Memory B cell (primary cell): Measurements from ENCODE around the gene DHRS1.

Source experiments
- ATAC-seq: fragments of 150-1000 bp; cut with Tn5 transposase; 2 replicates; pipeline ENCODE4 v1.10.0; 2021; ENCODE audit warnings: low read depth, mild to moderate bottlenecking, moderate library complexity
- DNase-seq, 2 donors: peaks; one replicate each; pipeline ENCODE4 v3.0.0; 2022; ENCODE audit warnings: low spot score in 2 of 2
- H3K27ac Mint-ChIP-seq: one replicate; pipeline ENCODE4 v1.8.0; 2022; ENCODE audit warnings: mild to moderate bottlenecking, moderate library complexity, mixed read lengths
- H3K27me3 Mint-ChIP-seq: one replicate; pipeline ENCODE4 v1.8.0; 2022; ENCODE audit warnings: mixed read lengths
- H3K36me3 Mint-ChIP-seq: one replicate; pipeline ENCODE4 v1.8.0; 2022; ENCODE audit warnings: mild to moderate bottlenecking, mixed read lengths
- H3K4me1 Mint-ChIP-seq: one replicate; pipeline ENCODE4 v1.8.0; 2022; ENCODE audit warnings: mixed read lengths
- H3K4me3 Mint-ChIP-seq: one replicate; pipeline ENCODE4 v1.8.0; 2022; ENCODE audit warnings: mild to moderate bottlenecking, moderate library complexity, mixed read lengths
- H3K9me3 Mint-ChIP-seq: one replicate; pipeline ENCODE4 v1.8.0; 2022; ENCODE audit warnings: mixed read lengths

Gene DHRS1

GRCh38 chr14:24273422-24273998 is 26.1 kb downstream of the DHRS1 start:
- Mint-ChIP-seq H3K4me3 (peak overlapping the region; percentile 30), H3K27me3 (no peaks in the 10 kb centered on the region), H3K27ac (peak overlapping the region; percentile 99), H3K4me1 (peaks cover 43% of the 10 kb centered on the region), H3K9me3 (peaks cover 4% of the 10 kb centered on the region), H3K36me3 (peaks cover 5% of the 10 kb centered on the region)
- no peak for DNase-seq
- no peak for ATAC-seq

- ATAC-seq, result no peak
- Mint-ChIP-seq H3K27ac (peak overlapping the region; percentile 99), H3K9me3 (no peaks in the 10 kb centered on the region), H3K4me1 (peaks cover 33% of the 10 kb centered on the region), H3K36me3 (peaks cover 4% of the 10 kb centered on the region), H3K27me3 (no peaks in the 10 kb centered on the region), H3K4me3 (peak overlapping the region; percentile 67)
- DNase-seq, result no peak
Observed at GRCh38 chr14:24272467-24272866, 27.1 kb downstream of the DHRS1 start.

DNA sequence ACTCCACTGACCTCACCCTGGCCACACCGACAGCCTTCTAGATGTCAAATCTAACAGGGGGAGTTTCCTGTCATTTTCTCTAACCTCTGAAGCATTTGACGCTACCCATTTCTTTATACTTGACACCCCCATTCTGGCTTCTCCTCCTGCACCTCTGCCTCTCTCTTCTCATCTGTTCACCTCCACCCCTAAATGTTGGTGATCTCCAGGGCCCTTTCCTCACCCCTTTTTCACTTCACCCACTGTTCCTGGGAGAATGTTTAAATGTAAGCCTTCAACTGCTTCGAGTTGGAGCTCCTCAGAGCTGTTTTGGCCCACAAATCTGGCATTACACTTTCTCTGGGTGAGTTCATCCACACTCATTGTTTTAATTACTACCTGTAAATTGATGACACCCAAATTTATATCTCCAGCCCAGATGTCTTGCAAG is 27.7 kb downstream of the DHRS1 start:
- peak overlapping the region; percentile 99 for H3K27ac Mint-ChIP-seq
- H3K36me3 Mint-ChIP-seq, result peaks cover 10% of the 10 kb centered on the region
- H3K4me1 Mint-ChIP-seq, result peaks cover 33% of the 10 kb centered on the region
- no peaks in the 10 kb centered on the region for H3K27me3 Mint-ChIP-seq
- no peaks in the 10 kb centered on the region for H3K9me3 Mint-ChIP-seq
- peak overlapping the region; percentile 90 for H3K4me3 Mint-ChIP-seq
- DNase-seq (no peak), ATAC-seq (no peak)

GRCh38 chr14:24271134-24271833 is 28.3 kb downstream of the DHRS1 start, which contains the start of gene RABGGTA:
Gene RABGGTA, minus strand, starts transcription at chr14:24271597. Its CDS starts 482 bp downstream, at chr14:24271115.
- peak within 1 kb of the TSS; percentile 99 for H3K27ac Mint-ChIP-seq
- peaks cover 31% of the 10 kb centered on the region for H3K4me1 Mint-ChIP-seq
- H3K36me3 Mint-ChIP-seq, result peaks cover 16% of the 10 kb centered on the region

GRCh38 chr14:24270537-24271133 is 28.9 kb downstream of the DHRS1 start:
- Mint-ChIP-seq H3K36me3 (peaks cover 18% of the 10 kb centered on the region), H3K4me1 (peaks cover 31% of the 10 kb centered on the region), H3K4me3 (peak overlapping the region; percentile 90), H3K9me3 (no peaks in the 10 kb centered on the region), H3K27me3 (no peaks in the 10 kb centered on the region), H3K27ac (peak overlapping the region; percentile 99)
- DNase-seq, result no peak
- ATAC-seq, result no peak

More at GRCh38 chr14:24271134-24271833, 28.3 kb downstream of the DHRS1 start, which contains the start of gene RABGGTA:
- H3K4me3 Mint-ChIP-seq, result peak within 1 kb of the TSS; percentile 90
- DNase-seq (peak; percentile 96), ATAC-seq (peak; percentile 78)
- H3K27me3 Mint-ChIP-seq, result no peaks in the 10 kb centered on the region
- no peaks in the 10 kb centered on the region for H3K9me3 Mint-ChIP-seq

GRCh38 chr14:24269910-24270536 is 29.6 kb downstream of the DHRS1 start:
- H3K4me3 Mint-ChIP-seq, result peak overlapping the region; percentile 90

DNA sequence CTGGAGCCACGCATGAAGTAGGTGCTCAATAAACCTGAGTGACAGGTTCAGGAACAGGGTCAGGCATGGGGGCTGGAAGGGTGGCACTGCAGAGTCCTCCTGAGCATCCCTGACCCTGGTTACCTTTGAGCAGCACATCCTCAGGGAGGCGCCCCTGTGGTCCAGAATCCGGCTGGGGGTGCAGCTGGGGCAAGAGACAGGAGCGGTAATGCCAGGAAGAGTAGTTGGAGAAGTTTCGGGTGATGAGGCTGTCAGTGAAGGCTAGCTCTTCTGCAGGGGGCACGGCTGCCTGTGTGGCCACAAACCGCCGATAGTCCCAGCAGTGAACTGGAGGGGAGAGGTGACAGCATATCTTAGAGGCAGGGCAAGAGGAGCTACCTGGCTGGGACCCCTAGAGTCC is 30.2 kb downstream of the DHRS1 start:
- H3K27ac Mint-ChIP-seq, result no peak overlapping the region
- H3K36me3 Mint-ChIP-seq, result peaks cover 18% of the 10 kb centered on the region

More at GRCh38 chr14:24269910-24270536, 29.6 kb downstream of the DHRS1 start:
- Mint-ChIP-seq H3K36me3 (peaks cover 18% of the 10 kb centered on the region), H3K9me3 (no peaks in the 10 kb centered on the region), H3K27ac (no peak overlapping the region), H3K4me1 (peaks cover 31% of the 10 kb centered on the region), H3K27me3 (no peaks in the 10 kb centered on the region)
- ATAC-seq (no peak), DNase-seq (no peak)

GRCh38 chr14:24268225-24268624 is 31.4 kb downstream of the DHRS1 start:
- no peak for ATAC-seq
- H3K27me3 Mint-ChIP-seq, result no peaks in the 10 kb centered on the region
- H3K4me3 Mint-ChIP-seq, result no peak overlapping the region
- no peaks in the 10 kb centered on the region for H3K9me3 Mint-ChIP-seq
- peaks cover 18% of the 10 kb centered on the region for H3K36me3 Mint-ChIP-seq
- no peak overlapping the region for H3K27ac Mint-ChIP-seq
- H3K4me1 Mint-ChIP-seq, result peaks cover 24% of the 10 kb centered on the region
- DNase-seq, result no peak

More for the DNA sequence above, 30.2 kb downstream of the DHRS1 start:
- ATAC-seq, result no peak
- DNase-seq, result no peak
- H3K9me3 Mint-ChIP-seq, result no peaks in the 10 kb centered on the region
- H3K4me1 Mint-ChIP-seq, result peaks cover 31% of the 10 kb centered on the region
- H3K27me3 Mint-ChIP-seq, result no peaks in the 10 kb centered on the region
- peak overlapping the region; percentile 49 for H3K4me3 Mint-ChIP-seq

DNA sequence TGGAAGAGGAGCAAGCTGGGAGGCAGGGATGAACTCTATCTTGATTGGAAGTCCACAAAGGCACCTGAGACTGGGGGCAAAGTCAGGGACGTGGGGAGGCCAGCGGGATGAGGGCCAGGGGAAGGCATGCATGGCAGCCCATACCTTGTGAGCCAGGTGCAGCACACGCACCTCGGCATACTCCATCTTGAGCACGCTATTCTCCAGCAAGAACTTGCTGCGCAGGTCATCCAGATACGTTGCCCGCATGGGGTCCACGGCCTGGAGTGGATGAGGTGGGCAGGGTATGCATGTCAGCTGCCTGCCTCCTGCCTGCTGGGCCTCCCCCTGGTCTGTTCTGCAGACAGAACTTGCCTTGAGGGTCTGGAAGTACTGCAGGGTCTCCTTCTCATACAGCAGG is 32.1 kb downstream of the DHRS1 start:
- Mint-ChIP-seq H3K4me1 (peaks cover 19% of the 10 kb centered on the region), H3K27ac (peak overlapping the region; percentile 41), H3K9me3 (no peaks in the 10 kb centered on the region), H3K27me3 (no peaks in the 10 kb centered on the region), H3K36me3 (peaks cover 18% of the 10 kb centered on the region), H3K4me3 (no peak overlapping the region)
- DNase-seq, result no peak
- no peak for ATAC-seq

DNA sequence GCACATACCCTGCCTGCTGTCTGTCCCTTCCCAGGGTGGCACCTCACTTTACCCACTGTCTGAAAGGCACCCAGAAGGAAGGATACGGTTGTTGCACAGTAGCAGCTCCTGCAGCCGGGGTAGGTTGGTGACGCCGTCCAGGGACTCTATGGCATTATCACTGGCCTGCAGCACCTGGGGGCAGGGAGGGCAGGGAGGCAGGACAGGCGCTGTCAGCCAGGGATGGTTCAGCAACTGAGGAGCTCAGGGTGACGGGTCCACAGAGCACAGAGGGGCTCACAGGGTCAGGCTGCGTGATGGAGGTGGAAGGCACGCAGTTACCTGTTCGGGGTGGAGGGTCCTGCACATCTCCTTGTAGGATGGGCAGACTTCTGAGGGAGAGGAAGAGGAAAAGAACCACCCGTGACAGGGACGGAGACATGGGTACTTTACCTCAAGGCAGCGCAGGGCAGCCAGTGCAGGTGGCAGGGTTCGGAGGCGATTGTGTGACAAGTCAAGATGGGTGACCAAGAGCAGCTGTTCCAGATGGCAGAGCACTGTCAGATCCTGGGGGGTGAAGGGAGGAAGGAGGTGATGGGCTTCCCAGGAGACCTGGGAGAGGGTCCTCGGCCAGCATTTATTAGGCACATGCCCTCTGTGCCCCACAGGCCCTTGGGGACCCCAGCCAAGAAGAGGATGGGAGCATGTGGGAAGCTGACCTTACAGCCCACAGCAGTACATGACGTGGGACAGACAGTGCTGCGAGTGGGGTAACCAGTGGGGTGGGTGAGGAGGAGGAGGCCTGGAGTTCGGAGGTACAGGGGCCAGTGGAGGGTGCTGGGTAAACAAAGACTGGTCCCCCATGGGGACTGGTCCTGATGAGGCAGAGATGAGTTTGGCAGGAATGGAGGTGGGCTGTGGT is 33.0 kb downstream of the DHRS1 start:
- ATAC-seq, result no peak
- H3K27me3 Mint-ChIP-seq, result no peaks in the 10 kb centered on the region
- no peak overlapping the region for H3K4me3 Mint-ChIP-seq
- DNase-seq, result no peak
- peak overlapping the region; percentile 41 for H3K27ac Mint-ChIP-seq
- peaks cover 12% of the 10 kb centered on the region for H3K4me1 Mint-ChIP-seq
- peaks cover 18% of the 10 kb centered on the region for H3K36me3 Mint-ChIP-seq
- no peaks in the 10 kb centered on the region for H3K9me3 Mint-ChIP-seq

- ATAC-seq (no peak), DNase-seq (no peak)
- H3K4me1 Mint-ChIP-seq, result peaks cover 6% of the 10 kb centered on the region
- H3K27ac Mint-ChIP-seq, result no peak overlapping the region
- H3K9me3 Mint-ChIP-seq, result no peaks in the 10 kb centered on the region
- H3K36me3 Mint-ChIP-seq, result peaks cover 16% of the 10 kb centered on the region
- H3K27me3 Mint-ChIP-seq, result no peaks in the 10 kb centered on the region
- H3K4me3 Mint-ChIP-seq, result no peak overlapping the region
Observed at GRCh38 chr14:24264298-24264697, 35.3 kb downstream of the DHRS1 start.

DNA sequence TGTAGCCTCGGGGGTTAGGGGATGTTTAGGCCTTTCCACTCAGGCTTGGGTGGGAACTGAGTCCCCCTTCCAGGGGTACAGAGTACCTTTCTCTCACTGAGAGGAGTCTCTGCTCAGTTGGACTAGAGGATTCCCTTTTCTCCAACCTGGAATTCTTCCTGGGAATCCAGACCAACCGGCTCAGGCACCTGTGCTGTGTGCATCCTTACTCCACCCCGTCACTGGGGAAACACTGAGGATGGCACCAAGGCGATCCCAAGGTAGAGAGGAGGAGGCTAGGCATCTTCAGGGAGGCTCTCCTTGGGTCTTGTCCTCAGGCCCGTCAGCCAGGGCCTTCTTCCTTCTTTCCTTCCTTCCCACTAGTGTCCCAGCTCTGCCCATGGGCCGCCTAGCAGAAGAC is 35.7 kb downstream of the DHRS1 start:
- Mint-ChIP-seq H3K36me3 (peaks cover 16% of the 10 kb centered on the region), H3K27me3 (no peaks in the 10 kb centered on the region), H3K9me3 (no peaks in the 10 kb centered on the region), H3K4me3 (no peak overlapping the region), H3K27ac (no peak overlapping the region), H3K4me1 (peaks cover 6% of the 10 kb centered on the region)
- DNase-seq (no peak), ATAC-seq (no peak)
